Lower leg skin (tissue), 3 donors: ENCODE measurements around the gene GAK.

Experiments
- CTCF ChIP-seq, 3 donors: fragments of 450-650 bp; IDR thresholded peaks; one replicate each; pipeline ENCODE4 v1.5.1; 2016; ENCODE audit warnings: antibody characterized with exemption in 3 of 3, mild to moderate bottlenecking in 3 of 3, moderate library complexity in 2 of 3
- POLR2A ChIP-seq, 2 donors: fragments of 450-650 bp; IDR thresholded peaks; one replicate each; pipeline ENCODE4 v1.6.1; 2016 to 2017; ENCODE audit warnings: antibody characterized with exemption in 2 of 2, mild to moderate bottlenecking in 1 of 2, moderate library complexity in 1 of 2

- TF ChIP-seq CTCF (IDR thresholded peaks at IDR 0.05) (no peak), POLR2A (IDR thresholded peaks at IDR 0.05) (no peak)
Measured at GRCh38 chr4:895596-895995, 36.5 kb downstream of the GAK start.
